Smooth muscle cell of the brain vasculature (primary cell): ENCODE data around the gene PI4KA.

ENCODE experiments used
- DNase-seq: peaks from one replicate; pipeline ENCODE4 v3.0.0-alpha.2; 2012; ENCODE audit warnings: low read depth, low spot score

PI4KA gene

DNA sequence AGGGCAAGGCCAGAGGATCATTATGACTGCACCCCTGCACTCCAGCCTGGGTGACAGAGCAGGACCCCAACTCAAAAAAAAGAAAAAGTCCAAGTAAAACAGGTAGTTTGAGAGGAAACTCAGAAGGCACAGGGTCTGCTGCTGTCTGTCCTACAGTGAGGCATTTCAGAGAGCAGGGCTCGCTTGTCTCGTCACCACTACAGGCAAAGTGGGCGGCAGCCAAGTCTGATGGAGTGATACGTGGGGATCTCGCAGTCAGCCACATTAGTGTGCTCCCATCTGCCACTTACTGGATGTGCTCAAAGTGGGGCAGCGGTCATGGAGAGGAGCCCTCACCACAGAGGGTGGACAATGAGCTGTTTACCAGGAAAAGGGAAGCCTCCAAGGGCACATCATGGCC is 42.1 kb downstream of the PI4KA start:
- DNase-seq = no peak

DNA sequence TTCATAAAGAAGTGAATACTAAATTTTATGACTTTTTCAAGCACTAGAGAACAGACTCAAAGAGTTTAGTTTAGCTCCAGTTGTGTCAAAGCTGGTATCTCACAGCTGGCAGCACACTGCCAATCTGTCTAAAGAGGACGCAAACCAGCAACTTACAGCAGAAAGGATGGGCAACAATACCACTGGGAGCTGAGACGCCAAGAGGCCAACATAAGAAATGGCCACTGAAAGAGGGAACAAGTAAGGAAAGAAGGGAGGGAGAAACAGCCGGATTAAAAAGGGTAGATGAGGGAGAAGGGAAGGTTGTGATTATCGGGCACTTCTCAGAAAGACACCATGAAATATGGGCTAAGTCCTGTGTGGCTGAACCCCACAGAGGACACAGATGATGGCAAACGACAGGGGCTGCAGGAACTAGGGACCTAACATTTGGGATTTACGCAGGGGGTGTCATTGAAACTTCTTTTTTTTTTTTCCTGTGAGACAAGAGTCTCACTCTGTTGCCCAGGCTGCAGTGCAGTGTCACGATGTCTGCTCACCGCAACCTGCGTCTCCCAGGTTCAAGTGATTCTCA is 43.0 kb downstream of the PI4KA start:
- DNase-seq = no peak

DNA sequence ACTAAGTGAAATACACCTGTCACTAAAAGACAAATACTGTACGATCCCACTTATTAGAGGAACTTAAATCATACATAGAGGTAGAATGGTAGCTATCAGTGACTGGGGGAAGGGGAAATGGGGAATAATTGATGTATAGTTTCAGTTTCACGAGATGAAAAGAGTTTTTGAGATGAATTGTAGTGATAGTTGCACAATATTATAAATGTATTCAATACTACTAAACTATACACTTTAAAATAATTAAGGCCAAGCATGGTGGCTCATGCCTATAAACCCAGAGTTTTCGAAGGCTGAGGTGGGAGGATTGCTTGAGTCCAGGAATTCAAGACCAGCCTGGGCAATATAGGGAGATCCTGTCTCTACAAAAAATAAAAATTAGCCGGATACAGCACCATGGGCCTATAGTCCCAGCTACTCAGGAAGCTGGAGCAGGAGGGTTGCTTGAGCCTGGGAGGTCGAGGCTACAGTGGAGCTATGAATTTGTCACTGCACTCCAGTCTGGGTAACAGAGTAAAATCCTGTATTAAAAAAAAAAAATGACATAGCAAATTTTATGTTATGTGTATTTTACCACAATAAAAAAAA is 44.3 kb downstream of the PI4KA start:
- no peak for DNase-seq

DNA sequence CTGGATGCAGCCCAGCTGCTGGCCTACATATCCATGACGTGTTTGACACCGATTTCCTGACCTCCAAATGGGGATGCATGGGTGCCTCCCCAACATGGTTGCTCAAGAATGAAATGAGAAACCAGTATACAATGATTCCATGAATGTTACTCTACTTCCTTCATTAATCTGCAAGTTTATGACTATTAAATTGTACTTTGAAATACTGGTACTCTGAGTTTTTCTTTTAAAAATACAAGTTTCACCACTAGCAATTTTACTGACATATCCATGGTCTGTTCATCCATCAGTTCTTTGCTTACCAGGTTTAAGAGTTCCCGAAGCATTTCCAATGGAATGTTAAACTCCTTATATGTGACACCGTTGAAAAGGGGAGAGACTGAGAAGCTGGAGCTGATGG is 45.6 kb downstream of the PI4KA start:
- no peak for DNase-seq

DNA sequence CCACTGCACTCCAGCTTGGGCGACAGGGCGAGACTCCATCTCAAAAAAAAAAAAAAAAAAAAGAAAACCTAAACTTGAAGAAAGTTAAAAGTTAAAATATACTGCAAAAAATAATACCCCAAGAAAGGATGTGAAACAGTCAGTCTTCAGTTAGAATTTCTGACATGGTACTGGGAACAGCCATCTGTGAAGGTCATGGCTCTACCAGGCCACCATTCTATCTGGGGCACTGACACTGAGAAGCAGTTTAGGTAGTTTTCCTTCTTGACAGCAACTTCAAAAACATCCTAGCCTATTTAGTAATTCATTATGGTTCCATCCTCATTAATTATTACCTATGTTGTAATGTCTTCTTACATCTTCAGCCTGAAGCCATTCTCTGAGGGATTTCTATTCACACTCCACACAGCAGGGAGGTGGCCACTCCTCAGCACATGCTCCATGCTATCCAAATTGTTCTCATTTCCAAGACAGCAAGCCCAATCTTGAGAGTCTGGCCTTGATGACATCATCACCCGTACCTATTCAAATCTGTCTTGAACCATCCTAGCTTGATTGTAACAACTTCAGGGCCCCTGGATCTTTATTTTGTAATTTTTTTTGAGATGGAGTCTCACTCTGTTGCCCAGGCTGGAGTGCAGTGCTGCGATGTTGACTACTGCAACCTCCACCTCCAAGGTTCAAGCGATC is 46.5 kb downstream of the PI4KA start:
- DNase-seq = no peak

DNA sequence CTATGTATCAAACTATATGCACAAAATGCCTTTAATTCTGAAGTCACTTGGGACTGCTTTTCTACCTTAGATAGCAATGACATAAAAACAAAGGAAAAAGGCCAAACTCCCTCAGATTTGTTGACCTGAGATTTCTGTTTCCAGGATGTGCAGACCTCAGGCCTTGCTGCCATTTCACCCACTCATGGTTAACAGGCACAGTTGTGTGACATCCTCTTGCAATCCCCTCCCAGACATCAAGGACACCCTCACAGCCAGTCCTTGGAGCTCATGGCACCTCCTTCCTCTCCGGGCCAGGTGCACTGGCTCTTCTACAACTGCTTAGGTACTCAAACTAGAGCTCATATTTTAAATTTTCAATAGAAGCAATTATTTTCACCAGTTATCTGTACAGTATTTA is 47.4 kb downstream of the PI4KA start:
- DNase-seq = no peak

DNA sequence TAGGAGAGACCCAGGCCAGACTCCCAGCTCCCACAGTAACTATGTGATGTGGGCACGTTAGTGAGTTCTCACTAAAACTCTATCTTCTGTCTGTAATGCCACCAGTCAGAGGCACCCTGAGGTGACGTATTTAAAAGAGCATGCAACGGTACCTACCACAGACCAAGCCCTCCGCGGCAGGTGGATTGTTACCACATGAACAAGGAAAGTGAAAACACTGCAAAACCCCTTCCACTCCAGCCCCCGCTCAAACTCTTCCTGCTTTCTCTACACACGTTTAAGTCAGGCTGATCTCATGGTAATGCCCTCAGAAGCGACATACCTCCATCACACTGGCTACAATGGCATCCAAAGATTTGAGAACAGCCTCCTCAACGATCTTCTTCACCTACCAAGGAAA is 48.0 kb downstream of the PI4KA start:
- DNase-seq = no peak

DNA sequence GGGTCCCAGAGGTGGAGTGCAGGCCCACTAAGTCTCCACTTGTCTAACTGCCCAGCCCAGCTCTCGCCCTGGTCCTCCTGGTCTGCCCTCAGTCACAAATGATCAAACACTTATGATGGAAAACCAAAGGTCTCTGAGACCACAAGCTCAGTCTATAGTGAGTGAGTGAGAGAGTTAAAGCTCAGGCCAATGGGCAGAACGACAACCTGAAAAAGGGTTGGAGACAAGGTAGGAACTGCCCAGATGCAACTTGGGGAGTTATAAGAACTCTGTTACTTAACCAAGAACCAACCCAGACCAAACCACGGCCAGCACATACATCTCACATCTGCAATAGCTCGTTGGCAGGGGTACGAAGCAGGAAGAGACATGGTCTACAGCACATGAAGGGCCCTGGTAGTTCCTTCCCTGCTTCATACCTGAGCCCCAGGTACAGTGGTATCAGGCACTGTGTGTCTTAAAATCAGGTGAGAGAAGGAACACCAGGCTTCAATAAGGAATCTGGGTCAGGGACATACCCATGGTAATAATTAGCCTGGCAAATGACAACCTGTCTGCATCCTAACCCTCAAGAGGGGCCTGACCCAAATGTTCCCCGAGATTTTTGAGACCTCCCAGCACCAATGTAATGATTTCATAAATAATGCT is 48.9 kb downstream of the PI4KA start:
- no peak for DNase-seq

DNA sequence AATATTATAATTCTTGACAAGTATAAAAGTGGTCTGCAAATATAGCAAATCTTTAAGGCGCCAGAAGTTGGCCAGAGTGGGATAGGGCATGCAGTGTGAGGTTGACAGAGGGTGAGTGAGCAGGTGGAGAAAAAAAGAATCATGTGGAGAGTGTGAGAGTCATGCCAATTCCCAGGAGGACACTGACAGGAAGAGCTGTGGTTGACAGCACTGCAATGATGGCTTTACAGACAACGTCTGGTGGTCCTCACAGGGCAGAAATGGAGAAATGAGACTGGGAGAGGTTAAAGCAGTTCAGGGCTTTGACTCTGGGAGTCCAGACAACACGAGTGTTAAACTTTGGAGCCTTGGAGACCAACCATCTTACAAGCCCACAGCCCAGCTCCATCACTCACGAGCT is 49.8 kb downstream of the PI4KA start:
- DNase-seq = no peak

DNA sequence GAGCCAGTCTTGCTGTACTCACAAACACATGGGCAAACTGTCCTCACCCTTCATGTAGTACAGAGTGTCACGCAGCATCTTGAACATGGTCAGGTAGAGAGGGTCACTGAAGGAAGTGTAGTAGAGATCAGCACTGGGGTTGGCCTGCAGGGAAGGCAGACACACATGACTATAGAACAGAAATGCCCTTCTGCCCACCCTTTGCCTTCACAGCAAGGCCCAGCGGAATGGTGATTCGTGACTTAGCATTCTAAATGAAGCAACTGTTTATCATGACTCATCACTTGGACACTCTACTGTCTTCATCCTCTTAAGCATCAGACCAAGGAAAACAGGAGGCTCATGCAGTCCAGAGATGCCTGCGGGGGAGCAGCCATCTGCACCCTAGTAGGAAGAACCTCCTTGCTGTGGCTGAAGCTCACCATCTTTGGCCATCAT is 51.3 kb downstream of the PI4KA start:
- DNase-seq = peak; percentile 54

DNA sequence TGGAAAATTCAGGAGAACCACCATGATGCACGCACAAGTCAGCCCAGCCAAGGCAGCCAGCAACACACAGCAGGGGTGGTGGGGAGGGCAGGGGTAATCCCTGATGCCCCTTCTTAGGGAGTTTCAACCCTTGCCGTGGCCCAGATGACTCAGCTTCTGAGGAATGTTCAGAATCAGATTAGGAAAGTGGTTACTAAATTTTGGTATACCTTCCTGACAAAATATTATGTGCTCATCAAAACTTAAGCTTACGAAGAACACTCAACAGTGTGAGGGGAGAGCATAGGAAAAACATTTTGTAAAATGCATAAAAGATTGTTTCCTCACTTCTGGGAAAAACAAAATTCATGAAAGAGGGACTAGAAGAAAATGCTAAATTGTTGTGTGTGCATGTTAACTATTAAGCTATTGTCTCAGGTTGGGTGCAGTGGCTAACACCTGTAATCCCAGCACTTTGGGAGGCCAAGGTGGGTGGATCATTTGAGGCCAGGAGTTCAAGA is 52.6 kb downstream of the PI4KA start:
- DNase-seq = no peak

DNA sequence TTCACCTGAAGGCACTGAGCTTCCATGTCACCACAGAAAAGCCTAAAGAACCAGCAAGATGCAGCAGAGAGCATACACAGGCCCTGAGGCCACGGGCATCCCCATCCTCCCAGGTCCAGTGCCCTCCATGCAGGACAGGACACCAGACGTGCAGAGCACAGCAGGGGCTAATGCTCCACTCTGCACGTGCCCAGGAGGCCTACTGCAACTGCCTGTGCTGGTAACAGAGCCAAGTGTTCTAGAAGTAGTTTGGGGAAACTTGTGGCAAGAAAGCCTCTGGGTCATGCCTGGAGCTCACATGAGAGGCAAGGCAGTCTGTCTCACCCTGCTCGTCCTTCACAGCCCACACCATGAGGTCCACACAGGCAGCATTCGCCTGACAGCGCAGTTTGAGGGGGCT is 54.0 kb downstream of the PI4KA start:
- no peak for DNase-seq

DNA sequence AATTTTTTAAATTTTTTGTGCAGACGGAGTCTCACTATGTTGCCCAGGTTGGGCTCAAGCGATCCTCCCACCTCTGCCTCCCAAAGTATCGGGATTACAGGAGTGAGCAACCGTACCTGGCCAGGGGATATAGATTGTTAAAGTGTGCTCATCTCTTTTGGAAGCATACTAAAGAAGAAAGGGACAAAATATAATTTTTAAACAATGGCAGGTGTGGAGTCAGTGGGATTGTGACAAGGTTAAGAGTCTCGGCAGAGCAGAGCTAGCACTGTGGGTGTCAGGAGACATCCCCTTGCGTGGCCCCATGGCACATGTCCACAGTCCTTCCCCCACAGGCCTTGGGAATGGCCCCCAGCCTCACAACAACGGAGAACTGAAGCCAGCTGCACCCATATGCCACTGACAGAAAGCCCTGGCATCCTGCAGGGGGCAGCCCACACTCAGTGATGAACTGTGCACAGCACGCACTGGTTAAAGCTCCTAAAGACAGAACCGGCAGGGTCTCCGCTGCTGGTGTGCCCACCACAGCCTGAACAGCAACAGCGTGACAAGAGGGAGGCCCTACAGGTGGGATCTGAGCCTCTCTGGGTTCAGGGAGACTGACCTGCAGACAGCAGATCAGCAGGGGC is 54.8 kb downstream of the PI4KA start:
- DNase-seq = no peak

DNA sequence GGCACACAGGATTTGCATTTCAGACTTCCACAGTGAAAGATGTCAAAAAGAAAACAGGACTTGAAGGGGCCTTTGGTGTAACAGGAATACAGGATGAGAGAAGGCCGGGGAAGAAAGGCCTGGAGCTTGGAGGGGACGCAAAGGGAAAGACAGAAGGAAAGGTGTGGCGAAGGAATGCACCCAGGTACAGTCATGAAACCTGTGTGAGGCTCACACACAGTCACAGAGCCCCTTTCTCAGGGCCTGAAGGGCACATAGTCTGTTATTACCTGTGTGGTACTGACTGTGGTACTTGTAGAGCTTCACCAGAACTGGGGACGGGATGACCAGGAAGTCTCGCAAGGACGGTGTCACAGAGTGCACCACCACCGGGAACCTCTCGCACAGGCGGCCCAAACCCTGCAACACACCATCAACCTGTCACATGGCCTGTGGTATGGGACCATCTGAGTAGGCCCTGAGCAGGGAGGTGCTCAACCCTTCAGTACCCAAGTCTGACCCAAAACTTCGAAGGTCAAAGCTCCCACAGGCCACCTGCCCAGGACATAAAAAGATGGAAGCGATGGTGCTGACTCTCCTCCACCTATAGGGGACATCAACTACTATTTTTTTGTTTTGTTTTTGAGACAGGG is 55.6 kb downstream of the PI4KA start:
- DNase-seq = no peak

DNA sequence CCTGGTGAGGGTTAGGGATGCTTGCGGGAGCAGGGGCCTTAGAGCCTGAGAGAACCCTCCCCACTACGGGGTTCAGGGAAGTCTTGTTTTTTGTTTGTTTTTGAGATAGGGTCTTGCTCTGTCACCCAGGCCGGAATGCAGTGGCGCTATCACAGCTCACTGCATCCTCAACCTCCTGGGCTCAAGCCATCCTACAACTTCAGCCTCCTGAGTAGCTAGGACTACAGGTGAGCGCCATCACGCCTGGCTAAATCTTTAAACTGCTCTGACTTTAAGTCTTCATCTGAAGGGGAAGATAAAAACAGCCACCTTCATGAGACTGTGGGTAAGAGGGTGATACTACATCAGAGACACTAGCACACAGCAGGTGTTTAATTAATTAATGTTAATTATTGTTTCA is 56.2 kb downstream of the PI4KA start:
- DNase-seq = no peak

DNA sequence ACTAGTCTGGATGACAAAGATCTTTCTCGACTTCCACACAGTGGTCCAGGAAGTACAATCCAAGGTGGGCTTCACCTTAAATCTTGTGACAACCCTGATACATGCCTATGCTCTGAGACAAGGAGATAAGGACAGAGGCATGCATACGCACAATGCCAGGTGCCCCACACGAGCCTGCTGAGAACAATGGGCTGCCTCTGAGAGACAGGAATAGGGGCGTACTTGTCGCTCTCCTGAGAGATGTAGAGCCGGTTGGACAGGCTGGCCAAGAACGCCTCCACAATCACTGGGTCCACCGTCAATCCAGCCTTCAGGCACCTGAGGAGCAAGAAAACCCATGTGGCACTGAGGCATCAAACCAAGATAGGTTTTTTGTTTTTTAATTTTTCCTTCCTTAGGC is 59.2 kb downstream of the PI4KA start:
- DNase-seq = no peak

DNA sequence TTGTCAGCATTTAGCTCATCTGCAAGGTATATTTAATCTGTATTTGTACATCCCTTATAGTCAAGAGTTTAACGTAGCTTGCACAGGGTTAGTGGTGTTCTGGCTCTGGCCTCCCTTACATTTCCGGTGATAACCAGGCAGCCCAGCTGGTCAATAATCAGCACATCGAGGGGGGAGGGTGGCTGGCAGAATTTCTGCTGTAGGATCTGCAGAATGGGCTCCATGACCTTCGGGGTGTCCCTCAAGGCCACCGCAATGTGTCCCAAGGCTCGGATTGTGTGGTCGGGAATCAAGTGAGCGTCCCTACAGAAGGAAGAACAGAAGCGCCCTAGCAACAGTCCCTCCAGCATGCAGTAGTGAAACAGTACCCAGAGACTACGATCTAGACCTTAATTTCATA is 59.6 kb downstream of the PI4KA start:
- no peak for DNase-seq

DNA sequence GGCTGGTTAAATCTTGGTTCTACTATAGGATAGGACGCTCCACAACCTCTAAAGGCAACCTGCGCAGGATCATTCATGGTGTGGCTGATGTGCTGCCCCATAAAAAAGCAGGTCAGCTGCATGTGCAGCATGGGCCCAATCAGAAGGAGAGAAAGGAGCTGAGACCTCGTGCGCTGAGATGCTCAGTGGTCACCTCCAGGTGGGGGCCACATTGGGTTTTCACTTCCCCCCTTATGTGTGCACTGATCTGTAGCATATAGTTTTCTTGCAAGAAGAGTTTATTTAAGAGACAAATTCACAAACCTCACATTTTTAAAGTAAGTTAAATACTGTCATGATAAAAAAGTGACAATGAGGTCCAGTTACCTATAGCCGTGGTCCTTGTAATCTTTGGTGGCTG is 60.4 kb downstream of the PI4KA start:
- DNase-seq = no peak

DNA sequence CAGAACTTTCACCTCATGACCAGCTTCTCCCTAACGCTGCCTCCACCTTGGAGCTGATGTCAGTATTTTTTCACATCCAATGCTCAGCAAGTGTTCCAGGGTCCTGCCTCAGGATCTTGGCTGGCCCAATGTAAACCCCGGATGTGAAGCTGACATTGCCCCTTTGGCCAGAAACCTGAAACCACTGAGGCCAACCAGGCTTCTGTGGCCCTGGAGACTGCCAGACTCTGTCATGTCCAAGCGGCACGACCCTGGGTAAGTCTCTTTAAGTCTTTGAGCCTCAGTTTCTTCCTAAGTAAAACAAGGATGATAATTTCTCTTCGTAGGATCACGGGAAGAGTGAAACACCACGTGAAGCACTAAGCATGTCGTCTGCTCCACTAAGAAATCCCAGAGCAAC is 61.9 kb downstream of the PI4KA start:
- no peak for DNase-seq

DNA sequence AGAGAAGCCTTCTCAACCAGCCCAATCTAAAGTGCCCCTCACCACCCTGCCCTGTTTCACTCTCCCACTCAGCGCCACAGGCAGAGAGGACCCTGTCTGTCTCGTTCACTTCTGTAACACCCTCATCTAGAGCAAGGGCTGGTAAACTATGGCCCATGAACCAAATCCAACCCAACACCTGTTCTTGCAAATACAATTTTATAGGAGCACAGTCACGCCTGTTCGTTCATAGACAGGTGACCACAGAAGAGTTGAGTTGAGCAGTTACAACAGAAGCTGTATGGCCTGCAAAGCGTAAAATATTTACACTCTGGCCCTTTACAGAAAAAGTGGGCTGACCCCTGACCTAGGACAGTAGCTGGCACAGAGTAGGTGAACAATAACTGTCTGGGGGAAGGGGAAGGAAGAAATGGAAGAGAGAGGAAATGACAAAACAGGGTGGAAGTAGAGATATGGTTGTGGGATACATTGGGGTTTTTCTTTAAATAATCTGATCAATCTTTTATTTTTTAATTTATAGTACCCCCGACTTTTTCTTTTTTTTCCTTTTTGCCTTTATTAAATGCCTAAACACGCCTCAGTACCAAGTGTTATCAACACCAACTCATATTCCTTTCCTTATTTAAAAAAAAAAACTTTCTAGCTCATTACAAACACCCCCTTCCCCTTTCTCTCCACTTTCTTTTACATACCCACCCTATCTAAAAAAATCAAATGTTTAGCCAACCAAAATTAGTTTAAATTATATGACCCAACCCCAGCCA is 63.8 kb downstream of the PI4KA start:
- DNase-seq = no peak
